Muscle of leg (tissue), 11 donors: Measurements from ENCODE around the gene TMED10. TPM values are rescaled to one million over a fixed set of nuclear protein-coding genes. Genes with fewer than 3 reads are reported as not detected.
A peak's percentile ranks its signal among the peaks of the same experiment; 100 is the strongest.

ENCODE experiments used
- DNase-seq: peaks from one replicate; pipeline ENCODE4 v3.0.0; 2013
- H3K27ac ChIP-seq: one replicate; pipeline ENCODE4 v1.5.1; 2013; ENCODE audit warnings: mild to moderate bottlenecking, low read length, control low read depth
- H3K27me3 ChIP-seq: one replicate; pipeline ENCODE4 v1.6.1; 2013; ENCODE audit warnings: low read length; ENCODE audit not compliant: control insufficient read depth, insufficient read depth
- H3K36me3 ChIP-seq: one replicate; pipeline ENCODE4 v1.6.1; 2013; ENCODE audit warnings: low read length; ENCODE audit not compliant: control insufficient read depth, insufficient read depth
- H3K4me1 ChIP-seq: one replicate; pipeline ENCODE4 v1.6.1; 2013; ENCODE audit warnings: low read length; ENCODE audit not compliant: control insufficient read depth, insufficient read depth
- H3K4me3 ChIP-seq: one replicate; pipeline ENCODE4 v1.5.1; 2013; ENCODE audit warnings: low read length, control low read depth
- H3K9me3 ChIP-seq: replicated peaks from 2 replicates; pipeline ENCODE4 v1.6.1; 2013; ENCODE audit warnings: low read depth, low read length; ENCODE audit not compliant: control insufficient read depth
- WGBS: methylation state at CpG from one replicate; pipeline ENCODE4 v1.1.5; 2013; ENCODE audit warnings: missing lambda C conversion rate; ENCODE audit not compliant: insufficient coverage; 5-methylcytosine and 5-hydroxymethylcytosine counted together
- polyA plus RNA-seq, 8 donors: library from polyadenylated mRNA; unstranded; fragments of 120-200 nt; gene quantifications; one replicate each; pipeline versions ENCODE4 v1.2.1 to v1.2.3, GENCODE V29; 2013; ENCODE audit warnings: inconsistent platforms in 1 of 8, low replicate concordance in 1 of 8; ENCODE audit not compliant: insufficient read length in 8 of 8, insufficient read depth in 1 of 8
- total RNA-seq: library from RNA; stranded (reverse); fragments of 120-200 nt; gene quantifications from one replicate; pipeline ENCODE4 v1.2.4, GENCODE V29; 2013

Gene TMED10
- total and polyA plus RNA-seq, 9 donors, result 100 to 180 (median 123) TPM

GRCh38 chr14:75197338-75197737 lies 20.9 kb upstream of the TMED10 start:
- no peak for DNase-seq
- no peaks in the 10 kb centered on the region for H3K36me3 ChIP-seq
- WGBS, result no CpG with 5 or more reads among the region's 4 CpGs
- peaks cover 12% of the 10 kb centered on the region for H3K4me1 ChIP-seq
- no peaks in the 10 kb centered on the region for H3K9me3 ChIP-seq
- no peaks in the 10 kb centered on the region for H3K27me3 ChIP-seq
- no peak overlapping the region for H3K27ac ChIP-seq
- H3K4me3 ChIP-seq, result no peak overlapping the region

GRCh38 chr14:75196468-75196867 lies 20.1 kb upstream of the TMED10 start:
- H3K27ac ChIP-seq, result no peak overlapping the region
- no peaks in the 10 kb centered on the region for H3K36me3 ChIP-seq
- no peak for DNase-seq
- H3K27me3 ChIP-seq, result no peaks in the 10 kb centered on the region
- H3K4me1 ChIP-seq, result peaks cover 12% of the 10 kb centered on the region
- no peaks in the 10 kb centered on the region for H3K9me3 ChIP-seq
- H3K4me3 ChIP-seq, result no peak overlapping the region
- 74% methylated on average over 3 of the region's 4 CpGs for WGBS

GRCh38 chr14:75196064-75196463 lies 19.7 kb upstream of the TMED10 start:
- no peak overlapping the region for H3K27ac ChIP-seq
- H3K27me3 ChIP-seq, result no peaks in the 10 kb centered on the region
- no peak for DNase-seq

GRCh38 chr14:75191100-75191499 lies 14.7 kb upstream of the TMED10 start:
- Histone ChIP-seq H3K36me3 (no peaks in the 10 kb centered on the region), H3K9me3 (peaks cover 4% of the 10 kb centered on the region), H3K27me3 (no peaks in the 10 kb centered on the region), H3K4me1 (peaks cover 2% of the 10 kb centered on the region), H3K27ac (no peak overlapping the region), H3K4me3 (no peak overlapping the region)
- 90% methylated on average over 3 of the region's 3 CpGs for WGBS
- no peak for DNase-seq

More at GRCh38 chr14:75196064-75196463, 19.7 kb upstream of the TMED10 start:
- 100% methylated on average over 3 of the region's 3 CpGs for WGBS
- Histone ChIP-seq H3K36me3 (no peaks in the 10 kb centered on the region), H3K4me1 (peaks cover 13% of the 10 kb centered on the region), H3K4me3 (no peak overlapping the region), H3K9me3 (no peaks in the 10 kb centered on the region)

- WGBS, result 100% methylated on average over 1 of the region's 4 CpGs
- Histone ChIP-seq H3K4me3 (no peak overlapping the region), H3K27ac (no peak overlapping the region), H3K4me1 (peaks cover 2% of the 10 kb centered on the region), H3K36me3 (no peaks in the 10 kb centered on the region), H3K9me3 (peaks cover 4% of the 10 kb centered on the region), H3K27me3 (no peaks in the 10 kb centered on the region)
- DNase-seq, result no peak
Observed at GRCh38 chr14:75190023-75190422, 13.6 kb upstream of the TMED10 start.

- no peaks in the 10 kb centered on the region for H3K27me3 ChIP-seq
- H3K27ac ChIP-seq, result peak overlapping the region; percentile 42
- H3K4me1 ChIP-seq, result peaks cover 2% of the 10 kb centered on the region
- no peaks in the 10 kb centered on the region for H3K36me3 ChIP-seq
- DNase-seq, result peak; percentile 85
- H3K4me3 ChIP-seq, result no peak overlapping the region
- WGBS, result 62% methylated on average over 4 of the region's 7 CpGs
- peaks cover 4% of the 10 kb centered on the region for H3K9me3 ChIP-seq
Observed at GRCh38 chr14:75188520-75189268, 12.3 kb upstream of the TMED10 start.

- Histone ChIP-seq H3K9me3 (peaks cover 4% of the 10 kb centered on the region), H3K4me1 (peaks cover 2% of the 10 kb centered on the region), H3K36me3 (no peaks in the 10 kb centered on the region), H3K27me3 (no peaks in the 10 kb centered on the region), H3K4me3 (no peak overlapping the region), H3K27ac (peak overlapping the region; percentile 35)
- no CpG with 5 or more reads among the region's 4 CpGs for WGBS
- no peak for DNase-seq
Observed at GRCh38 chr14:75188086-75188485, 11.7 kb upstream of the TMED10 start.

GRCh38 chr14:75186953-75187352 lies 10.5 kb upstream of the TMED10 start:
- WGBS, result no CpG with 5 or more reads among the region's 2 CpGs

GRCh38 chr14:75185251-75186040 lies 9.0 kb upstream of the TMED10 start:
- Histone ChIP-seq H3K27me3 (no peaks in the 10 kb centered on the region), H3K36me3 (no peaks in the 10 kb centered on the region), H3K27ac (no peak overlapping the region), H3K4me1 (no peaks in the 10 kb centered on the region), H3K9me3 (peaks cover 4% of the 10 kb centered on the region), H3K4me3 (no peak overlapping the region)
- 83% methylated on average over 1 of the region's 7 CpGs for WGBS
- DNase-seq, result no peak

More at GRCh38 chr14:75186953-75187352, 10.5 kb upstream of the TMED10 start:
- Histone ChIP-seq H3K36me3 (no peaks in the 10 kb centered on the region), H3K9me3 (peaks cover 4% of the 10 kb centered on the region), H3K4me3 (no peak overlapping the region), H3K27ac (no peak overlapping the region), H3K27me3 (no peaks in the 10 kb centered on the region), H3K4me1 (peaks cover 2% of the 10 kb centered on the region)
- no peak for DNase-seq

- H3K27ac ChIP-seq, result no peak overlapping the region
- peaks cover 1% of the 10 kb centered on the region for H3K9me3 ChIP-seq
- H3K27me3 ChIP-seq, result no peaks in the 10 kb centered on the region
- no peaks in the 10 kb centered on the region for H3K4me1 ChIP-seq
- DNase-seq, result no peak
- no peak overlapping the region for H3K4me3 ChIP-seq
- WGBS, result no CpG with 5 or more reads among the region's 3 CpGs
- H3K36me3 ChIP-seq, result no peaks in the 10 kb centered on the region
Observed at GRCh38 chr14:75184492-75184891, 8.1 kb upstream of the TMED10 start.
